ENCODE results near the gene EVPL. TPM values are rescaled to one million over a fixed set of nuclear protein-coding genes. Genes with fewer than 3 reads are reported as not detected.
"Not testable (repeated sequence)": the region's sequence is repeated elsewhere in the genome, so short reads cannot be mapped to it uniquely, and the experiment has no call there.

EVPL gene
- not detected in 2 replicates for total RNA-seq (2014; rRNA removed; shearing (Covaris generic))

GRCh38 chr17:76027159-76027839 is at the start of gene EVPL:
TSS of gene EVPL (minus strand) at chr17:76027306. CDS start at chr17:76027198, 108 bp downstream.
- no peak for DNase-seq (ENCODE audit: low spot score)

- DNase-seq (ENCODE audit: low spot score): no peak
Observed at GRCh38 chr17:76076146-76076764, 49.1 kb upstream of the EVPL start.

- DNase-seq (ENCODE audit: low spot score): no peak
Observed at GRCh38 chr17:76075364-76076145, 48.4 kb upstream of the EVPL start.

GRCh38 chr17:76074390-76075363 is 47.6 kb upstream of the EVPL start, which contains the start of gene GALR2:
TSS of gene GALR2 (plus strand) at chr17:76074781. CDS start at chr17:76074884, 103 bp downstream.
- DNase-seq (ENCODE audit: low spot score): no peak

- peak; percentile 92 for DNase-seq (ENCODE audit: low spot score)
Observed at GRCh38 chr17:76072148-76072858, 45.2 kb upstream of the EVPL start, which contains the start of gene SRP68. TSS of gene SRP68 (minus strand) at chr17:76072517. CDS start at chr17:76072491, 26 bp downstream.

- no peak for DNase-seq (ENCODE audit: low spot score)
Observed at GRCh38 chr17:76071531-76072147, 44.5 kb upstream of the EVPL start.

GRCh38 chr17:76065775-76066174 is 38.7 kb upstream of the EVPL start:
- no peak for DNase-seq (ENCODE audit: low spot score)

GRCh38 chr17:76063875-76064546 is 36.9 kb upstream of the EVPL start:
- no peak for DNase-seq (ENCODE audit: low spot score)

GRCh38 chr17:76058264-76058663 is 31.2 kb upstream of the EVPL start:
- not testable (repeated sequence) for DNase-seq (ENCODE audit: low spot score)

- DNase-seq (ENCODE audit: low spot score): no peak
Observed at GRCh38 chr17:76056882-76057281, 29.8 kb upstream of the EVPL start.

- no peak for DNase-seq (ENCODE audit: low spot score)
Observed at GRCh38 chr17:76054112-76054476, 27.0 kb upstream of the EVPL start.

GRCh38 chr17:76053246-76054111 is 26.4 kb upstream of the EVPL start:
- DNase-seq (ENCODE audit: low spot score): no peak

GRCh38 chr17:76051561-76051960 is 24.5 kb upstream of the EVPL start:
- DNase-seq (ENCODE audit: low spot score): no peak

GRCh38 chr17:76050538-76051467 is 23.7 kb upstream of the EVPL start:
- no peak for DNase-seq (ENCODE audit: low spot score)

- DNase-seq (ENCODE audit: low spot score): no peak
Observed at GRCh38 chr17:76049836-76050537, 22.9 kb upstream of the EVPL start.

GRCh38 chr17:76049239-76049638 is 22.1 kb upstream of the EVPL start:
- DNase-seq (ENCODE audit: low spot score): no peak

GRCh38 chr17:76048711-76049110 is 21.6 kb upstream of the EVPL start:
- DNase-seq (ENCODE audit: low spot score): no peak
